Gastroesophageal sphincter (tissue), 4 donors: Measurements from ENCODE around the gene DYNC1I2. TPM values are rescaled to one million over a fixed set of nuclear protein-coding genes. Genes with fewer than 3 reads are reported as not detected.

Experiments
- ATAC-seq: fragments of 150-250 bp; one replicate; pipeline ENCODE4 v1.9.1; 2016; ENCODE audit warnings: mild to moderate bottlenecking, moderate library complexity
- H3K27ac ChIP-seq, 4 donors: fragments of 200-600 bp; sonication (generic) in 3 of 4; 1 replicate in 3 of 4; 2 replicates in 1 of 4; pipeline ENCODE4 v1.5.1; 2016 to 2019
- H3K27me3 ChIP-seq: fragments of 200-600 bp; sonication (generic); one replicate; pipeline ENCODE4 v1.5.1; 2019
- H3K36me3 ChIP-seq, 2 donors: fragments of 200-600 bp; sonication (generic); one replicate each; pipeline ENCODE4 v1.5.1; 2019; ENCODE audit warnings: control low read depth in 1 of 2
- H3K4me1 ChIP-seq, 3 donors: fragments of 200-600 bp; sonication (generic); 1 replicate in 2 of 3; 2 replicates in 1 of 3; pipeline ENCODE4 v1.5.1; 2016 to 2019; ENCODE audit warnings: control low read depth in 2 of 3
- H3K4me3 ChIP-seq, 2 donors: fragments of 200-600 bp; sonication (generic); one replicate each; pipeline ENCODE4 v1.5.1; 2019; ENCODE audit warnings: mild to moderate bottlenecking in 1 of 2, moderate library complexity in 1 of 2
- H3K9me3 ChIP-seq, 3 donors: fragments of 200-600 bp; sonication (generic); one replicate each; pipeline ENCODE4 v1.5.1; 2017 to 2019; ENCODE audit warnings: control low read depth in 2 of 3
- EP300 ChIP-seq: sonication (generic); formaldehyde crosslinking; IDR thresholded peaks from one replicate; pipeline ENCODE4 v1.6.1; 2017; ENCODE audit warnings: antibody characterized with exemption, mild to moderate bottlenecking
- POLR2A ChIP-seq, 2 donors: fragments of 450-650 bp; IDR thresholded peaks; one replicate each; pipeline ENCODE4 v1.6.1; 2017; ENCODE audit warnings: antibody characterized with exemption in 2 of 2, mild to moderate bottlenecking in 2 of 2, moderate library complexity in 1 of 2
- POLR2AphosphoS5 ChIP-seq: sonication (generic); formaldehyde crosslinking; IDR thresholded peaks from one replicate; pipeline ENCODE4 v1.6.1; 2017; ENCODE audit warnings: antibody characterized with exemption
- WGBS, 2 donors: methylation state at CpG; one replicate each; pipeline ENCODE4 v1.1.5; 2018; ENCODE audit warnings: low coverage in 1 of 2; 5-methylcytosine and 5-hydroxymethylcytosine counted together
- total RNA-seq, 4 donors: library from RNA; depleted of rRNA; stranded (reverse); fragments of >200 nt; gene quantifications; one replicate each; pipeline ENCODE4 v1.1.0, GENCODE V29; 2016
- TF ChIP-seq, protein P1 (sequence below), 4 experiments: fragments of 200-600 bp in 2 of 4; fragments of 450-650 bp in 2 of 4; sonication (generic) in 1 of 4; IDR thresholded peaks; one replicate each; pipeline ENCODE4 v1.5.1; 2017 to 2019; ENCODE audit warnings: antibody characterized with exemption in 4 of 4, mild to moderate bottlenecking in 2 of 4, moderate library complexity in 2 of 4

Gene DYNC1I2
- total RNA-seq, 4 donors from 2014 or later: 117 to 147 (median 131) TPM

- 58 to 64% methylated on average over 4 of the region's 4 CpGs for WGBS, 2 donors
- H3K9me3 ChIP-seq: no peaks in the 10 kb centered on the region
- TF ChIP-seq EP300 (no peak), POLR2A (IDR thresholded peaks at IDR 0.05) (no peak)
- TF ChIP-seq, protein P1, sequence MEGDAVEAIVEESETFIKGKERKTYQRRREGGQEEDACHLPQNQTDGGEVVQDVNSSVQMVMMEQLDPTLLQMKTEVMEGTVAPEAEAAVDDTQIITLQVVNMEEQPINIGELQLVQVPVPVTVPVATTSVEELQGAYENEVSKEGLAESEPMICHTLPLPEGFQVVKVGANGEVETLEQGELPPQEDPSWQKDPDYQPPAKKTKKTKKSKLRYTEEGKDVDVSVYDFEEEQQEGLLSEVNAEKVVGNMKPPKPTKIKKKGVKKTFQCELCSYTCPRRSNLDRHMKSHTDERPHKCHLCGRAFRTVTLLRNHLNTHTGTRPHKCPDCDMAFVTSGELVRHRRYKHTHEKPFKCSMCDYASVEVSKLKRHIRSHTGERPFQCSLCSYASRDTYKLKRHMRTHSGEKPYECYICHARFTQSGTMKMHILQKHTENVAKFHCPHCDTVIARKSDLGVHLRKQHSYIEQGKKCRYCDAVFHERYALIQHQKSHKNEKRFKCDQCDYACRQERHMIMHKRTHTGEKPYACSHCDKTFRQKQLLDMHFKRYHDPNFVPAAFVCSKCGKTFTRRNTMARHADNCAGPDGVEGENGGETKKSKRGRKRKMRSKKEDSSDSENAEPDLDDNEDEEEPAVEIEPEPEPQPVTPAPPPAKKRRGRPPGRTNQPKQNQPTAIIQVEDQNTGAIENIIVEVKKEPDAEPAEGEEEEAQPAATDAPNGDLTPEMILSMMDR (IDR thresholded peaks at IDR 0.05): peak in 2 of 4 experiments; percentile 12 to 45
- peak overlapping the region in 1 of 4 donors; percentile 12 for H3K27ac ChIP-seq
- peaks cover 0 to 51% (median 3%) of the 10 kb centered on the region in 3 donors for H3K4me1 ChIP-seq
- peaks cover 0 to 23% of the 10 kb centered on the region in 2 donors for H3K36me3 ChIP-seq
- no peak overlapping the region for H3K4me3 ChIP-seq
- no peaks in the 10 kb centered on the region for H3K27me3 ChIP-seq
- ATAC-seq: no peak
Observed at GRCh38 chr2:171703574-171704347, 16.5 kb downstream of the DYNC1I2 start.

GRCh38 chr2:171706152-171706803 lies 19.0 kb downstream of the DYNC1I2 start:
- TF ChIP-seq EP300: no peak
- TF ChIP-seq POLR2A (IDR thresholded peaks at IDR 0.05): no peak
- TF ChIP-seq, protein P1 (IDR thresholded peaks at IDR 0.05): peak in 2 of 4 experiments; percentile 19 to 32
- no peaks in the 10 kb centered on the region for H3K27me3 ChIP-seq
- no peaks in the 10 kb centered on the region for H3K9me3 ChIP-seq
- peaks cover 0 to 34% of the 10 kb centered on the region in 2 donors for H3K36me3 ChIP-seq
- peaks cover 0 to 51% (median 3%) of the 10 kb centered on the region in 3 donors for H3K4me1 ChIP-seq
- WGBS, 2 donors: 3 to 12% methylated on average over 2 of the region's 2 CpGs
- H3K4me3 ChIP-seq: no peak overlapping the region
- H3K27ac ChIP-seq: no peak overlapping the region
- ATAC-seq: no peak

DNA sequence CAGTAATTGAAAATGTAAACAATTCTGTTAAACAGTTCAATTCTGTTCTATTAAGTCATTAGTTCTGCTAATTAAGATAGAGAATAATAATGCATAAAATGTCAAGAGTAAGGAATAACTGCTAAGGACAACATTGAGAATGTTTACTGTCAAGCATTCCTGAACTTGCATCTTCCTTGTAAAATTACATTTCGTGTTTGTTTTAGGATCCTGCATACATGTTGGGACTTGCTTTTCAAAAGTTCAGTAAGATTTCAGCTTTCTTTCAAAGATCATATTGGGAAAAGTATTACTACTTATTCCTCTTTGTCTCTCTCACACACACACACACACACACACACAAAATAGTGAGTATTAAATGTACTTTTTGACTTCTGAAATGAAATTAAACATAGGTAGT lies 20.5 kb downstream of the DYNC1I2 start:
- no peak for ATAC-seq
- Histone ChIP-seq H3K27me3 (no peaks in the 10 kb centered on the region), H3K4me3 (no peak overlapping the region), H3K36me3 (peaks cover 0 to 33% of the 10 kb centered on the region in 2 donors), H3K27ac (no peak overlapping the region), H3K9me3 (no peaks in the 10 kb centered on the region), H3K4me1 (peaks cover 0 to 53% (median 3%) of the 10 kb centered on the region in 3 donors)
- 50 to 80% methylated on average over 1 of the region's 1 CpG for WGBS, 2 donors
- TF ChIP-seq, protein P1 (IDR thresholded peaks at IDR 0.05): no peak
- TF ChIP-seq EP300: no peak
- no peak for TF ChIP-seq POLR2A (IDR thresholded peaks at IDR 0.05)
- no peak for TF ChIP-seq POLR2AphosphoS5

GRCh38 chr2:171709011-171709685 lies 21.9 kb downstream of the DYNC1I2 start:
- ATAC-seq: no peak
- no peak overlapping the region for H3K27ac ChIP-seq
- H3K4me3 ChIP-seq: no peak overlapping the region
- H3K9me3 ChIP-seq: no peaks in the 10 kb centered on the region
- 74 to 79% methylated on average over 2 to 3 of the region's 3 CpGs for WGBS, 2 donors
- H3K36me3 ChIP-seq: peaks cover 0 to 29% of the 10 kb centered on the region in 2 donors
- TF ChIP-seq EP300: no peak
- no peak for TF ChIP-seq POLR2A (IDR thresholded peaks at IDR 0.05)
- TF ChIP-seq, protein P1 (IDR thresholded peaks at IDR 0.05): no peak
- no peak for TF ChIP-seq POLR2AphosphoS5
- H3K4me1 ChIP-seq: peaks cover 0 to 39% (median 3%) of the 10 kb centered on the region in 3 donors
- H3K27me3 ChIP-seq: no peaks in the 10 kb centered on the region
